ENCODE results near the gene PHKG2.
A peak's percentile ranks its signal among the peaks of the same experiment; 100 is the strongest.
"Not testable (repeated sequence)": the region's sequence is repeated elsewhere in the genome, so short reads cannot be mapped to it uniquely, and the experiment has no call there.

The PHKG2 gene

DNA sequence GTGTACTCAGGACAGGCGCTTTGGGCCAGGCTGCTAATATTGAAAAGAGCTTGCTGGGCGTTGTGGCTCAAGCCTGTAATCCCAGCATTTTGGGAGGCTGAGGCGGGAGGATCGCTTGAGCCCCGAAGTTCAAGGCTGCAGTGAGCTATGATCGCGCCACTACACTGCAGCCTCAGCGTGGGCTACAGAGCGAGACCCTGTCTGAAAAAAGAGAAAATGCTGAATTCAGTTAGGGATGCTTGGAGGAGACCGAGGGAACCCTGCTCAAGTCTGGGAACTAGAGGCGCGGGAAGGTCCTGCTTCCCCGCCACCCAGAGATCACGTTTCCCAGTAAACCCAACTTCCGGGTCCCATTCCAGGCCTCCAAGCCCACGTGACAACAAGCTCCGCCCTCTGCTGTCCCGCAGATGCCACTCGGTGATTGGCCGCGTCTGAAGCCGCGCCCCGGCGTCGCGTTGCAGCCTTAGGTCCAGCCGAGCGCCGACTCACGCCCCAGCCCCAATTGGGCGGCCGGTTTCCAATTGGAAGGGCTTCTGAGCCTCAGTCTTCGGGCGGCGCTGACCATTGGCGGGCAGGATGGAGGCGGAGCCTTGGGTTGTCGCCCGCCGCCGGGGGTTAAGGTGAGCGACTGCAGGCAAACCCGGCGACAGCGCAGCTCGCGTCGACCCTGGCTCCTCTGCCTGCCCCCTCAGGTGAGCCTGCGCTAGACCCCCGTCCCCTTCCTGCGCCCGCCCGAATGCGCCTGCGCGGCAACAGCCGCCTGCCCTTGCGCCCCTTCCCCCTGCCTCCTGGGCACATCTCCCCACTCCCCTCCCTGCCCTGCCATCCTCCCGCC is at the start of gene PHKG2:
TSS of gene PHKG2 (plus strand) at position 627 of the 835 bp plus-strand sequence. CDS start 396 bp downstream, outside the sequence.
- peak; percentile 93 for DNase-seq (ENCODE audit: low read depth)

- DNase-seq (ENCODE audit: low read depth) = no peak
These were observed 49.2 kb upstream of the PHKG2 start, which contains the start of gene SRCAP for GRCh38 chr16:30698816-30699614. SRCAP (plus strand) TSS chr16:30699171; CDS start chr16:30700825, 1,654 bp downstream.

- no peak for DNase-seq (ENCODE audit: low read depth)
These were observed 48.6 kb upstream of the PHKG2 start for GRCh38 chr16:30699615-30700099.

DNA sequence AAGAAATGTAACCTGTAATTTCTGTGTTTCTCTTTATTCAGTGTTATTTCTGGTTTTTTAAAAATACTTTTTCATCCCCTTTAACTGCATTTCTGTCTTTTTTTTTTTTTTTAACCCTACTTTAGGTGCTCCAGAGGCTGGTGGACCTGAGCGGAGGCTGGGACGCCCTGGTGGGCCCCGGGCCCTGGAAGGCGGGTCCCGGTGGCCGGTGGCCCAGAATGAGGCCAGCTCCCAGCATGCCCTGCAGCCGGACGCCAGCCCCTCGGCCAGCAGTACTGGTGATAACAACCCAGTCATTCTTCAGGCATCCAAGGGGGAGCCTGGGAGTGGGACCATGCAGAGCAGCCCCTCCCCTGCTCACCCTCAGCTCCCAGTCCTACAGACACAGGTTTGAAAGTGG is 47.7 kb upstream of the PHKG2 start:
- DNase-seq (ENCODE audit: low read depth) = no peak

GRCh38 chr16:30700971-30701370 is 47.3 kb upstream of the PHKG2 start:
- no peak for DNase-seq (ENCODE audit: low read depth)

DNA sequence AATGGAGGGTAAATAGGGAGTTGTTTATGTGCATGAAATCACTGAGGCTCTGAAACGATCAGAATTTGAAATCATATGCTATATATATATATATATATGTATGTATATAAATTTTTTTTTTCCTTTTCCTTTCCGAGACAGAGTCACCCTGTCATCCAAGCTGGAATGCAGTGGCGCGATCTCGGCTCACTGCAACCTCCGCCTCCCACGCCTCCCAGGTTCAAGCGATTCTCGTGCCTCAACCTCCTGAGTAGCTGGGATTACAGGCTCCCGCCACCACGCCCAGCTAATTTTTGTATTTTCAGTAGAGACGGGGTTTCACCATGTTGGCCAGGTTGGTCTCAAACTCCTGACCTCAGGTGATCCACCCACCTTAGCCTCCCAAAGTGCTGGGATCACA is 45.2 kb upstream of the PHKG2 start:
- not testable (repeated sequence) for DNase-seq (ENCODE audit: low read depth)

DNA sequence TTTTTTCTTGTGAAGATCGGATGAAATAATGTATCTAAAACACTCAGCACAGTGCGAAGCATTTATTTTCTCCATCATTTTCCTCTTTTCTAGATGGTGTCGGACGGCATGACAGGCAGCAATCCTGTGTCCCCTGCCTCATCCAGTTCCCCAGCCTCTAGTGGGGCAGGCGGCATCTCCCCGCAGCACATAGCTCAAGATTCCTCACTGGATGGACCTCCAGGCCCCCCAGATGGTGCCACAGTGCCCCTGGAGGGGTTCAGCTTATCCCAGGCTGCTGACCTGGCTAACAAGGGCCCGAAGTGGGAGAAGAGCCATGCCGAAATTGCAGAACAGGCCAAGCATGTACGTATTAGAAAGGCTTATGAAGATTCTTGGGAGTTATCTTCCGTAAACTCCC is 44.3 kb upstream of the PHKG2 start:
- DNase-seq (ENCODE audit: low read depth) = no peak

- DNase-seq (ENCODE audit: low read depth) = no peak
These were observed 42.2 kb upstream of the PHKG2 start for GRCh38 chr16:30706046-30706445.

DNA sequence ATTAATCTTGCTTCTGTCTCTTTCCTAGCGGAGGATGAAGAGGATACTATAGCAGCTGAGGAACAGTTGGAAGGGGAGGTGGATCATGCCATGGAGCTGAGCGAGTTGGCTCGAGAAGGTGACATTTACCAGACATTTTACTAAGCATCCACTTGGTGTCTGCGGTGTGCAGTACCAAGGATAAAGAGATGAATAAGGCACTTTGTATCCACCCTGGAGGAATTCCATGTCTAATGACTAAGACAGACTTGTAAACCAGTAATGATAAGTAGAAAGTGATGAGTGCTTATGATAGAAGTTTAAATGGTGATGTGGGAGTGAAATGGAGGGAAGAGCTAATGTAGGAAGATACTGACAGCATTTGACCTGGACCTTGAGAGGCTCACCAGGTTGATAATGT is 37.3 kb upstream of the PHKG2 start:
- no peak for DNase-seq (ENCODE audit: low read depth)

DNA sequence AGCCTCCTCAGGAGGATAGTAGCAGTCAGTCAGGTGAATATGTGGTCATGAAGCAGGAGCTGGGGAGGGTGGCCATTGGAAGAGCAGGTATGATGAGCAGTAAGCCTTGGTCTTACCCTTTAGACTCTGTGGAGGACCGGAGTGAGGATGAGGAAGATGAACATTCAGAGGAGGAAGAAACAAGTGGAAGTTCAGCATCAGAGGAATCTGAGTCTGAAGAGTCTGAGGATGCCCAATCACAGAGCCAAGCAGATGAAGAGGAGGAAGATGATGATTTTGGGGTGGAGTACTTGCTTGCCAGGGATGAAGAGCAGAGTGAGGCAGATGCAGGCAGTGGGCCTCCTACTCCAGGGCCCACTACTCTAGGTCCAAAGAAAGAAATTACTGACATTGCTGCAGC is 36.5 kb upstream of the PHKG2 start:
- DNase-seq (ENCODE audit: low read depth) = no peak

DNA sequence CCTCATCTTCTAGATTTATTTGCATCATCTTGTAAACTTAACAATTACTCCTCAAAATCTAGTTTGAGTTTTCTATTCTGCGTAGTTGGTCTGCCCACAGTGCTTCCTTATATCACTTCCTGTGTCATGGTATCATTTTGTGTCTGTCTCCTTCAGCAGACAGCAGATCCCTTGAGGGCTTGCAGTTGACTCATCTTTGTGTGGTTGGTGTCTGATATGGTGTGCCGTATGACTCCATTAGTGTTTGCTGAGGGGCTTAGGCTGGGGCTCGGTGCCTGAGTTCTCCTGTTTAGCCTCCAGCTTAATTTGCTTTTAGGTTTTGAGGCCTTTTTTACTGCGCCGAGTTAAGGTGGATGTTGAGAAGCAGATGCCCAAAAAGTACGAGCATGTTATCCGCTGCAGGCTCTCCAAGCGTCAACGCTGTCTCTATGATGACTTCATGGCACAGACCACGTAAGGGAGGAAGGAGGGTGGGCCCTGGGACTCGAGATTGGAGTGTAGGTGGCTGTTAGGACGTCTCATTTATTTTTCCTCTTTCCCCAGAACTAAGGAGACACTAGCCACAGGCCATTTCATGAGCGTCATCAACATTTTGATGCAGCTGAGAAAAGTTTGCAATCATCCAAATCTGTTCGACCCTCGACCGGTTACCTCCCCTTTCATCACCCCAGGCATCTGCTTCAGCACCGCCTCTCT is 32.3 kb upstream of the PHKG2 start:
- DNase-seq (ENCODE audit: low read depth) = no peak

- DNase-seq (ENCODE audit: low read depth) = no peak
These were observed 28.1 kb upstream of the PHKG2 start for GRCh38 chr16:30720086-30720485.

DNA sequence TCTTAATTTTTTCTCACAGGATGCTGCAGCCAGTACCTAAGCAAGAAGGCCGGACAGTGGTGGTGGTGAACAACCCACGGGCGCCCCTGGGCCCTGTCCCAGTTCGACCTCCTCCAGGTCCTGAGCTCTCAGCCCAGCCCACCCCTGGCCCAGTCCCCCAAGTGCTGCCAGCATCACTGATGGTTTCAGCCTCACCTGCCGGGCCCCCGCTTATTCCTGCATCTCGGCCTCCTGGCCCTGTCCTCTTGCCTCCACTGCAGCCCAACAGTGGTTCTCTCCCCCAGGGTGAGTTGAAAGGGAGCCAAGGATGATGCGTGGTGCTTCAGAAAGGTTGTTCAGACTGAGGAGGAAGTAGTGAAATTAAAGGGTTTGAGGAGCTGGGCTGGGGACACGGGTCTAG is 27.5 kb upstream of the PHKG2 start:
- no peak for DNase-seq (ENCODE audit: low read depth)

GRCh38 chr16:30721167-30721566 is 27.1 kb upstream of the PHKG2 start:
- DNase-seq (ENCODE audit: low read depth) = no peak

DNA sequence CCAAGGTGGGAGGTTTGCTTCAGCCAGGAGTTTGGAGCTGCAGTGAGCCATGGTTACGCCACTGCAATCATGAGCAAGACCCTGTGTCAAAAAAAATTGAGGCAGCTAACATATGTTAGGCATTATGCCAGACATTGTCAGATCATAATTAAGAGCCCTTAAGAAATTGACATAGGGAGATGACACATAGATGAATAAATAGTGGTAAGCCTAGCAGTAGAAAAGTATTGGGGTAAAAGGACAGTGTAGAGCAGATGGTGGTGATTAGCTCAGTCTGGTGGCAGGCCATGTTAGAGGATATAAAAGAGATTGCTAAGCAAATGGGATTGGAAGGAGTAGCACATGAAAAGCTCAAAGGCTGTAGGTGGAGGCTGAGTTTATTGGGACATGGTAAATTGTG is 26.6 kb upstream of the PHKG2 start:
- no peak for DNase-seq (ENCODE audit: low read depth)

GRCh38 chr16:30722443-30722842 is 25.8 kb upstream of the PHKG2 start:
- DNase-seq (ENCODE audit: low read depth) = no peak

GRCh38 chr16:30722916-30723315 is 25.3 kb upstream of the PHKG2 start:
- no peak for DNase-seq (ENCODE audit: low read depth)

DNA sequence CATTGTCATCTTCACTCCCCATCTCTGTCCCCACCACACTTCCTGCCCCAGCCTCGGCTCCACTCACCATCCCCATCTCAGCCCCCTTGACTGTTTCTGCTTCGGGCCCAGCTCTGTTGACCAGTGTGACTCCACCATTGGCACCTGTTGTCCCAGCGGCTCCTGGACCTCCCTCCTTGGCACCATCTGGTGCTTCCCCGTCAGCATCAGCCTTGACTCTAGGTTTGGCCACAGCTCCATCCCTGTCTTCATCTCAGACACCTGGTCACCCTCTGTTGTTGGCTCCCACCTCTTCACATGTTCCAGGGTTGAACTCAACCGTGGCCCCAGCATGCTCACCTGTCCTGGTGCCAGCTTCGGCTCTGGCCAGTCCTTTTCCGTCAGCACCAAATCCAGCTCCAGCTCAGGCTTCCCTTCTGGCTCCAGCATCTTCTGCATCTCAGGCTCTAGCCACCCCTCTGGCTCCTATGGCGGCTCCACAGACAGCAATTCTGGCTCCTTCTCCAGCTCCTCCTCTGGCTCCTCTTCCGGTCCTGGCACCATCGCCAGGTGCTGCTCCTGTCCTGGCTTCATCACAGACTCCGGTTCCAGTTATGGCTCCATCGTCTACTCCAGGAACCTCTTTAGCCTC is 24.4 kb upstream of the PHKG2 start:
- no peak for DNase-seq (ENCODE audit: low read depth)

DNA sequence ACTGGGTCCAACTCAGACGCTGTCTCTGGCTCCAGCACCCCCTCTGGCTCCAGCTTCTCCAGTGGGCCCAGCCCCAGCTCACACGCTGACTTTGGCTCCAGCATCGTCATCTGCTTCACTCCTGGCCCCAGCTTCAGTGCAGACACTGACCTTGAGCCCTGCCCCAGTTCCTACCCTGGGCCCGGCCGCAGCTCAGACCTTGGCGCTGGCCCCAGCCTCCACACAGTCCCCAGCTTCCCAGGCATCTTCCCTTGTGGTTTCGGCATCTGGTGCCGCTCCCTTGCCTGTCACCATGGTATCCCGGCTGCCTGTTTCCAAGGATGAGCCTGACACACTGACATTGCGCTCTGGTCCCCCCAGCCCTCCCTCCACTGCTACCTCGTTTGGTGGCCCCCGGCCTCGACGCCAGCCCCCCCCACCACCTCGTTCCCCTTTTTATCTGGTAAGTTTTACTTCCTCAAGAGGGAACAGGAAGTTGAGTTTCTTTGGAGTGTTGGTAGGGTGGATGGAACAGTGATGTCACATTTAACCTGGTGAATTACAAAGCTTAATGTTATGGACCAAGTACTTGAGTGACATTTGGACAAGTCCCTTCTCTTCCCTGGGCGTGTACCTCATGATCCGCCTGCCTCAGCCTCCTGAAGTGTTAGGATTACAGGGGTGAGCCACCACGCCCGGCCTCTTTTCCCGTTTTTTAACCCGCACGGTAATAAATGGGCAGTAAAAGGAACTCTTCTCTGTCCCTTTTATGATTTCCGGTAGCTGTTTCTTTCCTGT is 23.4 kb upstream of the PHKG2 start:
- DNase-seq (ENCODE audit: low read depth) = no peak

DNA sequence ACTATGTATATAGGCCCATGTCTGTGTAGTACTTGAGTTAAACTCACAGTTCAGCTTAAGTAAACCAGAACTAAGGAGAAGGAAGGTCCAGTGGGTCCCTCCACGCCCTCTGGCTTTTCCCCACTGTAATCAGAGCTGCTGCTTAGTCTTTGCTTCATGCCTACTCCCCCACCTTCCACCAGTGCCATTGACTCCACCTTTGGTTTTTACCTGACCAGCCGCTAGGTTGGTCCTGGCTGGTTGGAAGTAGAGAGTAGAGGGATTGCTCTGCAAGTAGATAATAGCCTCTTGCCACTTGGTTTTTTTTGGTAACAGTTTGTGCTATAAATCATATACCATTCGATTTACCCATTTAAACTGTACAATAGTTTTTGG is 22.8 kb upstream of the PHKG2 start:
- DNase-seq (ENCODE audit: low read depth) = no peak

DNA sequence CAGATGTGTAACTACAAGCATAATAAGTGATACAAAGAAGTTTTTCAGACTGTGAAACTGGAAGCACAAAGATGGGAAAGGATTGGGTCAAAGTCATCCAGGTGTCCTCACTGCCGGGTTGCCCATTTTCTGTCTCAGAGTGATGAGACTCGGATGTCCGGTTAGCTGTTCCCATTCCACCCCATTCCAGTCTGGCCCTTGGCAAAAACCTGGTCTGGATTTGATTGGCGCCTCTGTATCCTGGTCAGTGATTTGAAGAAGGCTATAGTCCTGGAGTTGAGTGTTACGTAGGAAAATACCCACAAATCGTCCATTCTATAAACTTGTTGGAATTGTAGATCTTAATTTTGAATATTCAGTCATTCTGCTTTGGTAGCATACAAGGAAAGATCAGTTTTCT is 19.9 kb upstream of the PHKG2 start:
- no peak for DNase-seq (ENCODE audit: low read depth)

Measured in GM04503 (cell line).